Measurements from ENCODE around the gene GPR146. TPM values are rescaled to one million over a fixed set of nuclear protein-coding genes. Genes with fewer than 3 reads are reported as not detected.

Gene GPR146
- total RNA-seq, 2 experiments from 2014 or later, result 9.9 to 13.7 TPM

GRCh38 chr7:1074593-1075431 lies 30.5 kb downstream of the GPR146 start:
- DNase-seq (no peak), ATAC-seq (ENCODE audit: poor library complexity) (no peak)
- ChIA-PET CTCF (interaction anchor here (0.9 kb wide), 2 partner anchors 82 to 101 kb away, joined by 3 to 7 read pairs; no protein-coding TSS in a partner anchor), POLR2A (no interaction called here)
- intact Hi-C loops (cut with DNase I, micrococcal nuclease), result no loop called here
- peaks cover 0 to 8% of the 10 kb centered on the region in 2 experiments for H3K9me3 ChIP-seq (ENCODE audit: control insufficient read depth in 1 of 2, insufficient read depth in 1 of 2, low read length in 2 of 2)
- H3K36me3 ChIP-seq (ENCODE audit: insufficient read depth, low read length), result no peaks in the 10 kb centered on the region
- Mint-ChIP-seq H3K9me3 (no peaks in the 10 kb centered on the region), H3K36me3 (ENCODE audit: low read depth) (no peaks in the 10 kb centered on the region), H3K4me3 (no peak overlapping the region), H3K27ac (no peak overlapping the region), H3K4me1 (ENCODE audit: low read depth) (no peaks in the 10 kb centered on the region), H3K27me3 (no peaks in the 10 kb centered on the region)
- H3K4me1 ChIP-seq (ENCODE audit: insufficient read depth, low read length), result no peaks in the 10 kb centered on the region
- no peaks in the 10 kb centered on the region for H3K27me3 ChIP-seq (ENCODE audit: control insufficient read depth in 1 of 2, insufficient read depth in 2 of 2, low read length in 2 of 2)
- H3K4me3 ChIP-seq (ENCODE audit: low read length), result no peak overlapping the region
- TF ChIP-seq CTCF (IDR thresholded peaks at IDR 0.05), result no peak
- no peak overlapping the region for H3K27ac ChIP-seq (ENCODE audit: low read depth in 1 of 2, low read length in 2 of 2)

- H3K27ac ChIP-seq (ENCODE audit: low read depth in 1 of 2, low read length in 2 of 2), result no peak overlapping the region
- ChIA-PET CTCF (no interaction called here), POLR2A (no interaction called here)
- DNase-seq (no peak), ATAC-seq (ENCODE audit: poor library complexity) (no peak)
- no peak overlapping the region for H3K4me3 Mint-ChIP-seq
- H3K4me1 ChIP-seq (ENCODE audit: insufficient read depth, low read length), result no peaks in the 10 kb centered on the region
- H3K27me3 Mint-ChIP-seq, result no peaks in the 10 kb centered on the region
- no peaks in the 10 kb centered on the region for H3K27me3 ChIP-seq (ENCODE audit: control insufficient read depth in 1 of 2, insufficient read depth in 2 of 2, low read length in 2 of 2)
- no peak overlapping the region for H3K27ac Mint-ChIP-seq
- no peaks in the 10 kb centered on the region for H3K9me3 ChIP-seq (ENCODE audit: control insufficient read depth in 1 of 2, insufficient read depth in 1 of 2, low read length in 2 of 2)
- no peaks in the 10 kb centered on the region for H3K9me3 Mint-ChIP-seq
- H3K4me1 Mint-ChIP-seq (ENCODE audit: low read depth), result no peaks in the 10 kb centered on the region
- no peak for TF ChIP-seq CTCF (IDR thresholded peaks at IDR 0.05)
- intact Hi-C loops (cut with DNase I, micrococcal nuclease), result no loop called here
- no peak overlapping the region for H3K4me3 ChIP-seq (ENCODE audit: low read length)
- no peaks in the 10 kb centered on the region for H3K36me3 Mint-ChIP-seq (ENCODE audit: low read depth)
- H3K36me3 ChIP-seq (ENCODE audit: insufficient read depth, low read length), result no peaks in the 10 kb centered on the region
Observed at GRCh38 chr7:1076184-1077072, 32.1 kb downstream of the GPR146 start.

GRCh38 chr7:1078519-1078918 lies 34.2 kb downstream of the GPR146 start:
- Histone ChIP-seq H3K9me3 (ENCODE audit: control insufficient read depth in 1 of 2, insufficient read depth in 1 of 2, low read length in 2 of 2) (no peaks in the 10 kb centered on the region), H3K4me3 (ENCODE audit: low read length) (no peak overlapping the region), H3K36me3 (ENCODE audit: insufficient read depth, low read length) (no peaks in the 10 kb centered on the region), H3K27ac (ENCODE audit: low read depth in 1 of 2, low read length in 2 of 2) (no peak overlapping the region), H3K27me3 (ENCODE audit: control insufficient read depth in 1 of 2, insufficient read depth in 2 of 2, low read length in 2 of 2) (no peaks in the 10 kb centered on the region), H3K4me1 (ENCODE audit: insufficient read depth, low read length) (no peaks in the 10 kb centered on the region)
- no peak for DNase-seq
- CTCF ChIA-PET, result no interaction called here
- Mint-ChIP-seq H3K4me3 (no peak overlapping the region), H3K36me3 (ENCODE audit: low read depth) (no peaks in the 10 kb centered on the region), H3K27me3 (no peaks in the 10 kb centered on the region), H3K4me1 (ENCODE audit: low read depth) (no peaks in the 10 kb centered on the region), H3K9me3 (no peaks in the 10 kb centered on the region), H3K27ac (no peak overlapping the region)
- no peak for TF ChIP-seq CTCF (IDR thresholded peaks at IDR 0.05)
- no peak for ATAC-seq (ENCODE audit: poor library complexity)
- POLR2A ChIA-PET, result no interaction called here
- intact Hi-C loops (cut with DNase I, micrococcal nuclease), result no loop called here

Data from CD4-positive, alpha-beta T cell (primary cell).